HCT116 (cell line): ENCODE results near the gene AHNAK. TPM values are rescaled to one million over a fixed set of nuclear protein-coding genes. Genes with fewer than 3 reads are reported as not detected.

Experiments
- ATAC-seq: fragments of 200-7000 bp; cut with Tn5 transposase; 2 replicates; pipeline ENCODE4 v1.9.1; 2020; ENCODE audit warnings: mild to moderate bottlenecking, moderate library complexity
- BruUV-seq: library from RNA; stranded (reverse); fragments of 400-500 nt; replicated peaks from 2 replicates; lab custom pipeline; 2021; lab: Mats Ljungman, UMichigan
- CTCF ChIA-PET: fragments of 300-600 bp; sonication (Branson Sonifier 250); formaldehyde crosslinking; loops from one replicate; lab custom pipeline; 2021; ENCODE audit warnings: antibody characterized with exemption; lab: Charles Lee
- POLR2A ChIA-PET: fragments of 300-600, 350-600 bp; sonication (Branson Sonifier 250); formaldehyde crosslinking; loops from one replicate; lab custom pipeline; 2021; ENCODE audit warnings: antibody characterized with exemption; lab: Charles Lee
- RAD21 ChIA-PET, 2 experiments: fragments of 300-600 bp; sonication (Branson Sonifier 250); formaldehyde crosslinking; loops; one replicate each; lab custom pipeline; 2023; ENCODE audit warnings: low total read pairs in 2 of 2; ENCODE audit not compliant: uncharacterized antibody in 2 of 2, unreplicated experiment in 2 of 2, low non-redundant PET in 1 of 2; lab: Charles Lee
- DNase-seq: peaks from one replicate; pipeline ENCODE4 v3.0.0-alpha.2; 2010; ENCODE audit warnings: low read depth, low spot score
- H2AFZ ChIP-seq: fragments of 200-600 bp; shearing (Covaris generic), sonication (generic); 2 replicates; pipeline ENCODE4 v1.6.1; 2017; ENCODE audit warnings: low read depth, mixed run types, mixed read lengths, antibody characterized with exemption, low read length; ENCODE audit not compliant: poor library complexity, severe bottlenecking
- H3K27ac ChIP-seq: 2 replicates; pipeline ENCODE4 v1.5.1; 2012; ENCODE audit warnings: low read depth, low read length
- H3K27me3 ChIP-seq: fragments of 200-600 bp; sonication (generic); 2 replicates; pipeline ENCODE4 v1.6.1; 2016; ENCODE audit warnings: mixed run types, low read length, mixed read lengths; ENCODE audit not compliant: insufficient read depth
- H3K36me3 ChIP-seq, 2 experiments: fragments of 200-500 bp in 1 of 2; fragments of 200-600 bp in 1 of 2; sonication (Bioruptor generic) in 1 of 2; sonication (generic) in 1 of 2; 2 replicates each; pipeline versions ENCODE4 v1.5.1 to v1.6.1; 2014 to 2016; ENCODE audit warnings: low read length in 2 of 2, inconsistent platforms in 1 of 2, mixed read lengths in 1 of 2, mixed run types in 1 of 2; ENCODE audit not compliant: insufficient read depth in 2 of 2, control insufficient read depth in 1 of 2
- H3K4me1 ChIP-seq, 2 experiments: fragments of 200-600 bp in 1 of 2; sonication (generic) in 1 of 2; 2 replicates each; pipeline versions ENCODE4 v1.5.1 to v1.6.1; 2012 to 2017; ENCODE audit warnings: low read length in 2 of 2, inconsistent platforms in 1 of 2, mild to moderate bottlenecking in 1 of 2, mixed read lengths in 1 of 2, mixed run types in 1 of 2, moderate library complexity in 1 of 2; ENCODE audit not compliant: insufficient read depth in 2 of 2, control insufficient read depth in 1 of 2
- H3K4me2 ChIP-seq: fragments of 200-600 bp; sonication (generic); 2 replicates; pipeline ENCODE4 v1.6.1; 2017; ENCODE audit warnings: mixed run types, low read length, mixed read lengths
- H3K4me3 ChIP-seq, 2 experiments: fragments of 200-600 bp in 1 of 2; sonication (generic) in 1 of 2; replicated peaks in 1 of 2; 2 replicates each; pipeline ENCODE4 v1.5.1; 2011 to 2016; ENCODE audit warnings: low read length in 2 of 2, control low read depth in 1 of 2, low read depth in 1 of 2, mild to moderate bottlenecking in 1 of 2, mixed read lengths in 1 of 2, mixed run types in 1 of 2
- H3K79me2 ChIP-seq: fragments of 200-600 bp; sonication (generic); 2 replicates; pipeline ENCODE4 v1.6.1; 2017; ENCODE audit warnings: mild to moderate bottlenecking, mixed run types, low read length, moderate library complexity, mixed read lengths; ENCODE audit not compliant: insufficient read depth
- H3K9ac ChIP-seq: fragments of 200-600 bp; sonication (generic); 2 replicates; pipeline ENCODE4 v1.6.1; 2016; ENCODE audit warnings: low read length, mixed read lengths
- H3K9me2 ChIP-seq: fragments of 200-600 bp; sonication (generic), shearing (Covaris generic); 2 replicates; pipeline ENCODE4 v1.6.1; 2017; ENCODE audit warnings: mixed run types, mild to moderate bottlenecking, moderate library complexity; ENCODE audit not compliant: insufficient read depth
- H3K9me3 ChIP-seq, 2 experiments: fragments of 200-500 bp in 1 of 2; fragments of 200-600 bp in 1 of 2; sonication (Bioruptor generic) in 1 of 2; sonication (generic) in 1 of 2; 2 replicates each; pipeline ENCODE4 v1.6.1; 2014 to 2017; ENCODE audit warnings: low read length in 2 of 2, mixed read lengths in 2 of 2, inconsistent platforms in 1 of 2, low read depth in 1 of 2, mild to moderate bottlenecking in 1 of 2, mixed run types in 1 of 2, moderate library complexity in 1 of 2; ENCODE audit not compliant: control insufficient read depth in 1 of 2, insufficient read depth in 1 of 2
- H4K20me1 ChIP-seq: fragments of 200-600 bp; sonication (generic), shearing (Covaris generic); 2 replicates; pipeline ENCODE4 v1.6.1; 2017; ENCODE audit warnings: mixed run types, mild to moderate bottlenecking, moderate library complexity; ENCODE audit not compliant: insufficient read depth
- ATF3 ChIP-seq: IDR thresholded peaks from 2 replicates; pipeline ENCODE4 v1.6.1; 2012
- CEBPB ChIP-seq: IDR thresholded peaks from 2 replicates; pipeline ENCODE4 v1.6.1; 2012; ENCODE audit warnings: low read depth
- FOSL1 ChIP-seq: IDR thresholded peaks from 2 replicates; pipeline ENCODE4 v1.6.1; 2012; ENCODE audit warnings: low read depth
- RAD21 ChIP-seq: IDR thresholded peaks from 2 replicates; pipeline ENCODE4 v1.6.1; 2012; ENCODE audit warnings: low read depth, mild to moderate bottlenecking
- SIN3A ChIP-seq: IDR thresholded peaks from 2 replicates; pipeline ENCODE4 v1.6.1; 2012; ENCODE audit warnings: low read depth
- SP1 ChIP-seq: IDR thresholded peaks from 2 replicates; pipeline ENCODE4 v1.6.1; 2012; ENCODE audit warnings: low read depth
- ZBTB33 ChIP-seq: IDR thresholded peaks from 2 replicates; pipeline ENCODE4 v1.6.1; 2011; ENCODE audit warnings: mild to moderate bottlenecking, low read length, moderate library complexity; ENCODE audit not compliant: insufficient replicate concordance; ENCODE audit errors: extremely low read depth
- ZFX ChIP-seq: fragments of 450-650 bp; IDR thresholded peaks from 2 replicates; pipeline ENCODE4 v1.6.1; 2017
- ZNF274 ChIP-seq: fragments of 200-500 bp; sonication (Bioruptor generic); IDR thresholded peaks from 2 replicates; pipeline ENCODE4 v1.6.1; 2014; ENCODE audit warnings: mild to moderate bottlenecking, low read depth, low read length, inconsistent platforms
- intact Hi-C: fragments of 100-400 bp; cut with micrococcal nuclease; formaldehyde crosslinking; loops from 2 replicates; pipeline ENCODE4 v1.10.0; 2022
- total RNA-seq: library from RNA; stranded (reverse); gene quantifications from one replicate; pipeline ENCODE4 v1.2.1, GENCODE V29; 2021; ENCODE audit not compliant: unreplicated experiment
- TF ChIP-seq, protein P1 (sequence below): IDR thresholded peaks from 2 replicates; pipeline ENCODE4 v1.6.1; 2012
- TF ChIP-seq, protein P2 (sequence below), 3 experiments: fragments of 200-600 bp in 1 of 3; sonication (generic) in 1 of 3; IDR thresholded peaks in 2 of 3; conservative IDR thresholded peaks in 1 of 3; 2 replicates each; pipeline ENCODE4 v1.5.1; 2012 to 2017; ENCODE audit warnings: low read depth in 2 of 3, low read length in 2 of 3, antibody characterized with exemption in 1 of 3, borderline replicate concordance in 1 of 3, control low read depth in 1 of 3, mild to moderate bottlenecking in 1 of 3, mixed read lengths in 1 of 3, mixed run types in 1 of 3, moderate library complexity in 1 of 3; ENCODE audit not compliant: insufficient read depth in 1 of 3

The AHNAK gene
- total RNA-seq, 1 experiment from 2014 or later = 239 TPM

- no peak for TF ChIP-seq SP1
- TF ChIP-seq ZBTB33 = no peak
- TF ChIP-seq RAD21 = no peak
- TF ChIP-seq, protein P1, sequence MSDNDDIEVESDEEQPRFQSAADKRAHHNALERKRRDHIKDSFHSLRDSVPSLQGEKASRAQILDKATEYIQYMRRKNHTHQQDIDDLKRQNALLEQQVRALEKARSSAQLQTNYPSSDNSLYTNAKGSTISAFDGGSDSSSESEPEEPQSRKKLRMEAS = no peak
- no peak for TF ChIP-seq ZFX
Observed at GRCh38 chr11:62496676-62497075, 49.9 kb downstream of the AHNAK start (continued).

GRCh38 chr11:62494246-62494645 is 52.4 kb downstream of the AHNAK start:
- CTCF ChIA-PET = no interaction called here
- Histone ChIP-seq H2AFZ (no peak overlapping the region), H3K9me2 (no peaks in the 10 kb centered on the region), H3K4me1 (peaks cover 14 to 23% of the 10 kb centered on the region in 2 experiments), H3K9me3 (no peaks in the 10 kb centered on the region), H3K4me3 (no peak overlapping the region), H3K79me2 (no peaks in the 10 kb centered on the region), H4K20me1 (no peaks in the 10 kb centered on the region), H3K9ac (no peak overlapping the region), H3K27ac (no peak overlapping the region), H3K27me3 (no peaks in the 10 kb centered on the region), H3K36me3 (no peaks in the 10 kb centered on the region), H3K4me2 (no peak overlapping the region)
- intact Hi-C loops = no loop called here
- RAD21 ChIA-PET = no interaction called here
- TF ChIP-seq FOSL1 (no peak), SIN3A (no peak), ZBTB33 (no peak), ZNF274 (no peak), RAD21 (no peak), CEBPB (no peak), ATF3 (no peak)
- TF ChIP-seq, protein P2, sequence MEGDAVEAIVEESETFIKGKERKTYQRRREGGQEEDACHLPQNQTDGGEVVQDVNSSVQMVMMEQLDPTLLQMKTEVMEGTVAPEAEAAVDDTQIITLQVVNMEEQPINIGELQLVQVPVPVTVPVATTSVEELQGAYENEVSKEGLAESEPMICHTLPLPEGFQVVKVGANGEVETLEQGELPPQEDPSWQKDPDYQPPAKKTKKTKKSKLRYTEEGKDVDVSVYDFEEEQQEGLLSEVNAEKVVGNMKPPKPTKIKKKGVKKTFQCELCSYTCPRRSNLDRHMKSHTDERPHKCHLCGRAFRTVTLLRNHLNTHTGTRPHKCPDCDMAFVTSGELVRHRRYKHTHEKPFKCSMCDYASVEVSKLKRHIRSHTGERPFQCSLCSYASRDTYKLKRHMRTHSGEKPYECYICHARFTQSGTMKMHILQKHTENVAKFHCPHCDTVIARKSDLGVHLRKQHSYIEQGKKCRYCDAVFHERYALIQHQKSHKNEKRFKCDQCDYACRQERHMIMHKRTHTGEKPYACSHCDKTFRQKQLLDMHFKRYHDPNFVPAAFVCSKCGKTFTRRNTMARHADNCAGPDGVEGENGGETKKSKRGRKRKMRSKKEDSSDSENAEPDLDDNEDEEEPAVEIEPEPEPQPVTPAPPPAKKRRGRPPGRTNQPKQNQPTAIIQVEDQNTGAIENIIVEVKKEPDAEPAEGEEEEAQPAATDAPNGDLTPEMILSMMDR (IDR thresholded peaks at IDR 0.05 in 2 of 3, conservative IDR thresholded peaks at IDR 0.05 in 1 of 3; ENCODE audit: borderline replicate concordance in 1 of 3, insufficient read depth in 1 of 3, low read depth in 2 of 3, low read length in 2 of 3) = no peak
- no peak for ATAC-seq
- DNase-seq = no peak
- no TSS peak for BruUV-seq
- POLR2A ChIA-PET = no interaction called here
